Endodermal cell (in vitro differentiated cells): ENCODE measurements around the gene SERPINF2. TPM values are rescaled to one million over a fixed set of nuclear protein-coding genes. Genes with fewer than 3 reads are reported as not detected.
"Not testable (repeated sequence)": the region's sequence is repeated elsewhere in the genome, so short reads cannot be mapped to it uniquely, and the experiment has no call there.

Experiments
- DNase-seq: peaks from one replicate; pipeline ENCODE4 v3.0.0-alpha.2; 2017
- H3K27ac ChIP-seq: 2 replicates; pipeline ENCODE4 v1.5.1; 2013; ENCODE audit warnings: mild to moderate bottlenecking, low read depth, low read length, moderate library complexity
- H3K27me3 ChIP-seq: 2 replicates; pipeline ENCODE4 v1.6.1; 2013; ENCODE audit warnings: mild to moderate bottlenecking, low read length, moderate library complexity; ENCODE audit not compliant: insufficient read depth, control insufficient read depth, poor library complexity, severe bottlenecking
- H3K36me3 ChIP-seq: 2 replicates; pipeline ENCODE4 v1.7.0; 2013; ENCODE audit warnings: mild to moderate bottlenecking, low read length, moderate library complexity; ENCODE audit not compliant: control insufficient read depth, insufficient read depth
- H3K4me1 ChIP-seq: one replicate; pipeline ENCODE4 v1.7.0; 2013; ENCODE audit warnings: low read length; ENCODE audit not compliant: control insufficient read depth, insufficient read depth
- H3K4me3 ChIP-seq: 2 replicates; pipeline ENCODE4 v1.5.1; 2013; ENCODE audit warnings: mild to moderate bottlenecking, low read length, moderate library complexity
- H3K9ac ChIP-seq: 2 replicates; pipeline ENCODE4 v1.6.1; 2013; ENCODE audit warnings: mild to moderate bottlenecking, low read length, moderate library complexity; ENCODE audit not compliant: poor library complexity, severe bottlenecking; ENCODE audit errors: extremely low read depth
- H3K9me3 ChIP-seq: 2 replicates; pipeline ENCODE4 v1.6.1; 2013; ENCODE audit warnings: mild to moderate bottlenecking, low read length, moderate library complexity; ENCODE audit not compliant: control insufficient read depth
- H3K27ac Mint-ChIP-seq: 2 replicates; pipeline ENCODE4 v1.8.0; 2020; ENCODE audit warnings: mixed read lengths
- H3K27me3 Mint-ChIP-seq: 2 replicates; pipeline ENCODE4 v1.8.0; 2021; ENCODE audit warnings: mild to moderate bottlenecking, mixed read lengths; ENCODE audit not compliant: insufficient read depth
- H3K36me3 Mint-ChIP-seq: 2 replicates; pipeline ENCODE4 v1.8.0; 2020; ENCODE audit warnings: low read depth, mixed read lengths
- H3K4me1 Mint-ChIP-seq: 2 replicates; pipeline ENCODE4 v1.8.0; 2020; ENCODE audit warnings: mixed read lengths
- H3K4me3 Mint-ChIP-seq: 2 replicates; pipeline ENCODE4 v1.8.0; 2020; ENCODE audit warnings: mild to moderate bottlenecking, moderate library complexity, mixed read lengths
- H3K9me3 Mint-ChIP-seq: 2 replicates; pipeline ENCODE4 v1.8.0; 2020; ENCODE audit warnings: mild to moderate bottlenecking, mixed read lengths
- CTCF ChIP-seq: fragments of 200-600 bp; sonication (generic); conservative IDR thresholded peaks from 2 replicates; pipeline ENCODE4 v1.5.0; 2021; ENCODE audit warnings: antibody characterized with exemption, mild to moderate bottlenecking
- WGBS, 2 experiments: methylation state at CpG; one replicate each; pipeline versions ENCODE4 v1.1.5 to v1.1.7; 2013; ENCODE audit warnings: missing lambda C conversion rate in 2 of 2, mixed read lengths in 1 of 2; ENCODE audit not compliant: insufficient coverage in 1 of 2, insufficient read length in 1 of 2; 5-methylcytosine and 5-hydroxymethylcytosine counted together
- total RNA-seq, 2 donors: library from RNA; stranded (reverse); fragmentation: NEBNext Ultra II Directional in 1 of 2; extraction: Animal tissue kit (Norgen Biotek cat#: 25700) in 1 of 2; gene quantifications; 2 replicates in 1 of 2; 3 replicates in 1 of 2; pipeline ENCODE4 v1.2.1, GENCODE V29; 2021

The SERPINF2 gene
- total RNA-seq, 2 donors from 2014 or later, result 0.86 to 1.8 TPM

DNA sequence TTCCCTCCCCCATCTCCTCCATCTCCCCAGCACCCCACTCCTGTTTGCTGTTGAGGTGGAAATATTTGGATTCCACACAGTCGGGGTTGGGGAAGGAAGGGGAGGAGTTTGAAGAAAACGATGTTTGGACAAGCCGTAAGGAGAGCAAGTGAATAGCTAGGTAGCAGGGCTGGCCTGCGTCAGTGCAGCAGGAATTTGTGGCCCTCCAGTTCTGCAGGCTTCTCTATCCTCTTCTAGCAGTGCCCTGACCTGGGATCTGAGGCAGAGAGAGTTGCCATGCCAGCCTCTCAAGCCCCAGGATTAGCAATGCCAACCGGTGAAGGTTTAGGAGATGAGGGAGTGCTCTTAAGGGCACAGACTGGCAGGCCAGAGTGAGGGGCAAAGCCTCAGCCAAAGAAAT lies 45.0 kb upstream of the SERPINF2 start:
- Mint-ChIP-seq H3K27ac (no peak overlapping the region), H3K4me1 (peaks cover 1% of the 10 kb centered on the region), H3K36me3 (no peaks in the 10 kb centered on the region), H3K9me3 (peaks cover 9% of the 10 kb centered on the region), H3K4me3 (no peak overlapping the region), H3K27me3 (peaks cover 6% of the 10 kb centered on the region)
- Histone ChIP-seq H3K36me3 (no peaks in the 10 kb centered on the region), H3K4me1 (no peaks in the 10 kb centered on the region), H3K4me3 (no peak overlapping the region), H3K9ac (no peak overlapping the region), H3K27me3 (no peaks in the 10 kb centered on the region), H3K27ac (no peak overlapping the region), H3K9me3 (no peaks in the 10 kb centered on the region)
- WGBS, 2 experiments, result 65 to 82% methylated on average over 4 to 5 of the region's 5 CpGs
- TF ChIP-seq CTCF, result no peak
- no peak for DNase-seq

GRCh38 chr17:1699891-1700290 lies 42.8 kb upstream of the SERPINF2 start:
- DNase-seq, H3K4me3 ChIP-seq, H3K9me3 Mint-ChIP-seq, H3K27me3 Mint-ChIP-seq, H3K9me3 ChIP-seq, H3K27ac ChIP-seq, H3K27ac Mint-ChIP-seq, H3K4me1 ChIP-seq, H3K9ac ChIP-seq, H3K4me3 Mint-ChIP-seq, H3K27me3 ChIP-seq, H3K36me3 Mint-ChIP-seq, H3K4me1 Mint-ChIP-seq, H3K36me3 ChIP-seq: not testable (repeated sequence)
- 67 to 90% methylated on average over 4 to 5 of the region's 5 CpGs for WGBS, 2 experiments

DNA sequence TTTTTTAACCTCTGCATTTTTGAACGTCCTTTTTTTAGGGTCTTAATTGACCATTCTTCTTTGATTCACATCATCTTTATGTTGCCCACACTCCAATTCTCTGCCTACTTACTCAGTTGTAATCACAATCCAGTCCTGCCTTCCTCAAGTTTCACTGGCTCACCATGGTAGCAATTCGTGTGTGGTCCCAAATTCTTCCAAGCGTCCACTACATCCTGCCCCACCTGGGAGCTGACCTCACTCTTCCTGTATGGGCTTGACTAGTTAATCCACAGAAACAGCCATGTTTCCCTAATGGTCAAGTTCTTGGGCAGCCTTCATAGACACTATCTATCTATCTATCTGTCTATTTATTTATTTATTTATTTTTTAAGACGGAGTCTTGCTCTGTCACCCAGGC lies 39.6 kb upstream of the SERPINF2 start:
- no peaks in the 10 kb centered on the region for H3K36me3 Mint-ChIP-seq
- TF ChIP-seq CTCF, result no peak
- DNase-seq, result no peak
- no peaks in the 10 kb centered on the region for H3K4me1 ChIP-seq
- H3K9ac ChIP-seq, result no peak overlapping the region
- no peaks in the 10 kb centered on the region for H3K36me3 ChIP-seq
- H3K4me1 Mint-ChIP-seq, result no peaks in the 10 kb centered on the region
- H3K27ac ChIP-seq, result no peak overlapping the region
- peaks cover 7% of the 10 kb centered on the region for H3K27me3 Mint-ChIP-seq
- WGBS, 2 experiments, result 76 to 77% methylated on average over 3 of the region's 4 CpGs
- H3K4me3 Mint-ChIP-seq, result no peak overlapping the region
- H3K27me3 ChIP-seq, result no peaks in the 10 kb centered on the region
- no peaks in the 10 kb centered on the region for H3K9me3 ChIP-seq
- no peak overlapping the region for H3K27ac Mint-ChIP-seq
- no peaks in the 10 kb centered on the region for H3K9me3 Mint-ChIP-seq
- no peak overlapping the region for H3K4me3 ChIP-seq

GRCh38 chr17:1705004-1705403 lies 37.7 kb upstream of the SERPINF2 start:
- Histone ChIP-seq H3K9me3 (no peaks in the 10 kb centered on the region), H3K27ac (no peak overlapping the region), H3K4me1 (no peaks in the 10 kb centered on the region), H3K36me3 (no peaks in the 10 kb centered on the region), H3K4me3 (no peak overlapping the region), H3K27me3 (no peaks in the 10 kb centered on the region), H3K9ac (no peak overlapping the region)
- Mint-ChIP-seq H3K9me3 (no peaks in the 10 kb centered on the region), H3K36me3 (no peaks in the 10 kb centered on the region), H3K27me3 (peaks cover 9% of the 10 kb centered on the region), H3K4me1 (no peaks in the 10 kb centered on the region), H3K27ac (no peak overlapping the region), H3K4me3 (no peak overlapping the region)
- DNase-seq, result no peak
- 83 to 88% methylated on average over 7 of the region's 7 CpGs for WGBS, 2 experiments
- TF ChIP-seq CTCF, result no peak
